GF-D8 (cell line): ENCODE data around the gene FRMPD4.

ENCODE experiments used
- DNase-seq: peaks from one replicate; lab custom pipeline; 2025; lab: John Stamatoyannopoulos, UW

Gene FRMPD4

DNA sequence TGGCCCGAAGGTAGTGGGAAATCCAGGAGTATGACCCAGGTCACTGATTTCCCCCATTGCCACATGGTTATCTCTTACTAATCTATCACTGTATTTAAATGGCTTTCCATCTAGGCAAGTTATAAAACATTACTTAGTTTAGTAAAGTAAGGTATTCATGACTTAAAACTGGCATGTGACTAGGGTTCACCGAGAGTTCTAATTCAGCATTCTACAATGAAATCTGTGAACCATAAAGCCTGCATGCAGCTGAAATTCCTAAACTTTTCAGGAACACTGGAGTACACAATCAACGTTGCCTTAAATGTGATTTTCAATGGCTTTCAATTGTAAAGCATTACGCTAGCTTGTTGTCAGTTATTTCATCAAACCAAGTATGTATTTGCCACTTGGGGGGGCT lies 630.2 kb downstream of the FRMPD4 start:
- DNase-seq = no peak

DNA sequence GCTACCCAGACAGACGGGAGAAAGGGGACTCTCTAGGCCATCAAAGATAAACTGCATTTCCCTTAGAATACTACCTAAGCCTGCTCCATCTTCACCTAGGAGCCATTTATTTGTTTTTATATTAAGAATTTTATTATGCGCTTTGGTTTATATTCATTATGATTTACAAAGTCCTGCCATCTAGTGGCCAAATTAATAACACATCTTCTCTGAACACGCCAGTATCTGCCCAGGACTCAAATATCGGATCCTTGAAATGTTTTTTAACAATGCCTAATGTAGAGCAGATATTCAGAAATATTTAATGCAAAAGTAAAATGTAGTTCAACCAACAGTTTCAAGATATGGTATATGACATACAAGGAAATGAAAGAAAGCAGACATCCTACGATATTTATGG lies 632.2 kb downstream of the FRMPD4 start:
- DNase-seq = no peak

DNA sequence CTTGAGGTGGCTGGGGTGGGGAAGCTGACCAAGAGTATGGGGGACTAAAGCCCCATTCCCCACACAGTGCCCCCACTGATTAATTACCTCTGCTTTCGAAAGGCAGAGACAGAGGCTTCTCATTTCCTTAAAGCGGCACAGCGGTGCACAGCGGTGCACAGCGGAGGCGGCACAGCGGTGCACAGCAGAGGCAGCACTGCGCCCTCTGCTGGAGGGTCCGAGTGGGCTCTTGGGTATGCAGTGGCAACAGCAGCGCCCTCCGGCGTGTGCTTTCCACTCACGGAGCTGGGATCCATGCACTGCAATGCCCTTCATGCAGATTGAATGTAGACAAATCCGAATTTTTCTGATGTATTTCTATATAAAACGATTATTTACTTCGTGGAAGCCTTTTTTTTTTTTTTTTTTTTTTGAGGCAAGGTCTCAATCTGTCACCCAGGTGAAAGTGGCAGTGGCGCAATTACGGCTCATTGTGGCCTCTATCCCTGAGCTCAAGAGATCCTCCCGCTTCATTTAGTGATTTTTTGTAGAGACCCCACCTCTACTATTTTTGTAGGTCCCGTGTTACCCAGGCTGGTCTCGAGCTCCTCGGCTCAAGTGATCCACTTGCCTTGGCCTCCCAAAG lies 633.3 kb downstream of the FRMPD4 start:
- no peak for DNase-seq
